ENCODE results near the gene PICK1. TPM values are rescaled to one million over a fixed set of nuclear protein-coding genes. Genes with fewer than 3 reads are reported as not detected.

PICK1 gene
- total RNA-seq, 1 experiment from 2014 or later = 21.3 TPM

- H3K36me3 ChIP-seq (ENCODE audit: control insufficient read depth, insufficient read depth, low read length) = no peaks in the 10 kb centered on the region
- CTCF ChIA-PET = no interaction called here
- no peaks in the 10 kb centered on the region for H3K9me3 ChIP-seq (ENCODE audit: control insufficient read depth, insufficient read depth, low read depth, low read length)
- in situ Hi-C loops (cut with HindIII; ENCODE audit: low pct_unique_long_range_greater_than_20kb, low sequenced_read_pairs) (no loop called here), intact Hi-C loops (cut with micrococcal nuclease; ENCODE audit: unreplicated experiment) (no loop called here)
- POLR2A ChIA-PET = no interaction called here
- no peaks in the 10 kb centered on the region for H3K4me1 ChIP-seq (ENCODE audit: control insufficient read depth, insufficient read depth, low read length)
- no peak for ATAC-seq
- no peak for DNase-seq (ENCODE audit: low read depth, low spot score)
- no peak overlapping the region for H3K27ac ChIP-seq (ENCODE audit: low read length)
- BruUV-seq (replicated peaks) = no TSS peak
- TF ChIP-seq SIN3A (IDR thresholded peaks at IDR 0.05; ENCODE audit: borderline replicate concordance, insufficient read depth, low read depth, low read length) (no peak), POLR2AphosphoS5 (IDR thresholded peaks at IDR 0.05; ENCODE audit: low read depth, low read length) (no peak), TCF7L2 (IDR thresholded peaks at IDR 0.05; ENCODE audit: low read depth, low read length) (no peak)
- TF ChIP-seq, protein P1, sequence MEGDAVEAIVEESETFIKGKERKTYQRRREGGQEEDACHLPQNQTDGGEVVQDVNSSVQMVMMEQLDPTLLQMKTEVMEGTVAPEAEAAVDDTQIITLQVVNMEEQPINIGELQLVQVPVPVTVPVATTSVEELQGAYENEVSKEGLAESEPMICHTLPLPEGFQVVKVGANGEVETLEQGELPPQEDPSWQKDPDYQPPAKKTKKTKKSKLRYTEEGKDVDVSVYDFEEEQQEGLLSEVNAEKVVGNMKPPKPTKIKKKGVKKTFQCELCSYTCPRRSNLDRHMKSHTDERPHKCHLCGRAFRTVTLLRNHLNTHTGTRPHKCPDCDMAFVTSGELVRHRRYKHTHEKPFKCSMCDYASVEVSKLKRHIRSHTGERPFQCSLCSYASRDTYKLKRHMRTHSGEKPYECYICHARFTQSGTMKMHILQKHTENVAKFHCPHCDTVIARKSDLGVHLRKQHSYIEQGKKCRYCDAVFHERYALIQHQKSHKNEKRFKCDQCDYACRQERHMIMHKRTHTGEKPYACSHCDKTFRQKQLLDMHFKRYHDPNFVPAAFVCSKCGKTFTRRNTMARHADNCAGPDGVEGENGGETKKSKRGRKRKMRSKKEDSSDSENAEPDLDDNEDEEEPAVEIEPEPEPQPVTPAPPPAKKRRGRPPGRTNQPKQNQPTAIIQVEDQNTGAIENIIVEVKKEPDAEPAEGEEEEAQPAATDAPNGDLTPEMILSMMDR (IDR thresholded peaks at IDR 0.05) = no peak
- TF ChIP-seq, protein P2, sequence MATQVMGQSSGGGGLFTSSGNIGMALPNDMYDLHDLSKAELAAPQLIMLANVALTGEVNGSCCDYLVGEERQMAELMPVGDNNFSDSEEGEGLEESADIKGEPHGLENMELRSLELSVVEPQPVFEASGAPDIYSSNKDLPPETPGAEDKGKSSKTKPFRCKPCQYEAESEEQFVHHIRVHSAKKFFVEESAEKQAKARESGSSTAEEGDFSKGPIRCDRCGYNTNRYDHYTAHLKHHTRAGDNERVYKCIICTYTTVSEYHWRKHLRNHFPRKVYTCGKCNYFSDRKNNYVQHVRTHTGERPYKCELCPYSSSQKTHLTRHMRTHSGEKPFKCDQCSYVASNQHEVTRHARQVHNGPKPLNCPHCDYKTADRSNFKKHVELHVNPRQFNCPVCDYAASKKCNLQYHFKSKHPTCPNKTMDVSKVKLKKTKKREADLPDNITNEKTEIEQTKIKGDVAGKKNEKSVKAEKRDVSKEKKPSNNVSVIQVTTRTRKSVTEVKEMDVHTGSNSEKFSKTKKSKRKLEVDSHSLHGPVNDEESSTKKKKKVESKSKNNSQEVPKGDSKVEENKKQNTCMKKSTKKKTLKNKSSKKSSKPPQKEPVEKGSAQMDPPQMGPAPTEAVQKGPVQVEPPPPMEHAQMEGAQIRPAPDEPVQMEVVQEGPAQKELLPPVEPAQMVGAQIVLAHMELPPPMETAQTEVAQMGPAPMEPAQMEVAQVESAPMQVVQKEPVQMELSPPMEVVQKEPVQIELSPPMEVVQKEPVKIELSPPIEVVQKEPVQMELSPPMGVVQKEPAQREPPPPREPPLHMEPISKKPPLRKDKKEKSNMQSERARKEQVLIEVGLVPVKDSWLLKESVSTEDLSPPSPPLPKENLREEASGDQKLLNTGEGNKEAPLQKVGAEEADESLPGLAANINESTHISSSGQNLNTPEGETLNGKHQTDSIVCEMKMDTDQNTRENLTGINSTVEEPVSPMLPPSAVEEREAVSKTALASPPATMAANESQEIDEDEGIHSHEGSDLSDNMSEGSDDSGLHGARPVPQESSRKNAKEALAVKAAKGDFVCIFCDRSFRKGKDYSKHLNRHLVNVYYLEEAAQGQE (IDR thresholded peaks at IDR 0.05; ENCODE audit: insufficient read depth in 1 of 2, low read depth in 2 of 2, low read length in 1 of 2) = no peak
- H3K4me3 ChIP-seq (ENCODE audit: low read depth in 2 of 2, low read length in 2 of 2) = no peak overlapping the region
- no peaks in the 10 kb centered on the region for H3K27me3 ChIP-seq (ENCODE audit: control insufficient read depth, insufficient read depth, low read length)
Observed at GRCh38 chr22:38075105-38075825, 18.1 kb downstream of the PICK1 start.

- ChIA-PET CTCF (no interaction called here), POLR2A (no interaction called here)
- Histone ChIP-seq H3K4me3 (ENCODE audit: low read depth in 2 of 2, low read length in 2 of 2) (no peak overlapping the region), H3K9me3 (ENCODE audit: control insufficient read depth, insufficient read depth, low read depth, low read length) (no peaks in the 10 kb centered on the region), H3K4me1 (ENCODE audit: control insufficient read depth, insufficient read depth, low read length) (no peaks in the 10 kb centered on the region), H3K27ac (ENCODE audit: low read length) (no peak overlapping the region), H3K27me3 (ENCODE audit: control insufficient read depth, insufficient read depth, low read length) (no peaks in the 10 kb centered on the region), H3K36me3 (ENCODE audit: control insufficient read depth, insufficient read depth, low read length) (no peaks in the 10 kb centered on the region)
- no TSS peak for BruUV-seq (replicated peaks)
- no peak for ATAC-seq
- intact Hi-C loops (cut with micrococcal nuclease; ENCODE audit: unreplicated experiment) = no loop called here
- in situ Hi-C loops (cut with HindIII; ENCODE audit: low pct_unique_long_range_greater_than_20kb, low sequenced_read_pairs) = no loop called here
- no peak for DNase-seq (ENCODE audit: low read depth, low spot score)
- TF ChIP-seq POLR2AphosphoS5 (IDR thresholded peaks at IDR 0.05; ENCODE audit: low read depth, low read length) (no peak), TCF7L2 (IDR thresholded peaks at IDR 0.05; ENCODE audit: low read depth, low read length) (no peak), SIN3A (IDR thresholded peaks at IDR 0.05; ENCODE audit: borderline replicate concordance, insufficient read depth, low read depth, low read length) (no peak)
- TF ChIP-seq, protein P1 (IDR thresholded peaks at IDR 0.05) = no peak
- TF ChIP-seq, protein P2 (IDR thresholded peaks at IDR 0.05; ENCODE audit: insufficient read depth in 1 of 2, low read depth in 2 of 2, low read length in 1 of 2) = no peak
Observed at GRCh38 chr22:38075961-38076360, 18.8 kb downstream of the PICK1 start.
